Uterus (tissue), 4 donors: ENCODE data around the gene GPATCH8. TPM values are rescaled to one million over a fixed set of nuclear protein-coding genes. Genes with fewer than 3 reads are reported as not detected.
"Not testable (repeated sequence)": the region's sequence is repeated elsewhere in the genome, so short reads cannot be mapped to it uniquely, and the experiment has no call there.

ENCODE experiments used
- DNase-seq, 2 donors: peaks; one replicate each; pipeline ENCODE4 v3.0.0-alpha.2; 2019 to 2020
- H3K27ac ChIP-seq, 2 donors: fragments of 200-600 bp; sonication (generic); 1 replicate in 1 of 2; 2 replicates in 1 of 2; pipeline ENCODE4 v1.5.1; 2016 to 2018
- H3K27me3 ChIP-seq, 2 donors: fragments of 200-600 bp; sonication (generic); one replicate each; pipeline ENCODE4 v1.5.1; 2018 to 2019; ENCODE audit warnings: control low read depth in 1 of 2
- H3K36me3 ChIP-seq, 2 donors: fragments of 200-600 bp; sonication (generic); one replicate each; pipeline ENCODE4 v1.5.1; 2019; ENCODE audit warnings: control low read depth in 1 of 2
- H3K4me1 ChIP-seq, 2 donors: fragments of 200-600 bp; sonication (generic); one replicate each; pipeline ENCODE4 v1.5.1; 2018 to 2019; ENCODE audit warnings: control low read depth in 1 of 2
- H3K4me3 ChIP-seq, 2 donors: fragments of 200-600 bp; sonication (generic); 1 replicate in 1 of 2; 2 replicates in 1 of 2; pipeline ENCODE4 v1.5.1; 2018 to 2019; ENCODE audit warnings: mild to moderate bottlenecking in 1 of 2
- H3K9me3 ChIP-seq, 2 donors: fragments of 200-600 bp; sonication (generic); one replicate each; pipeline ENCODE4 v1.5.1; 2019; ENCODE audit warnings: control low read depth in 1 of 2
- POLR2A ChIP-seq, 2 donors: fragments of 450-650 bp; IDR thresholded peaks; one replicate each; pipeline ENCODE4 v1.6.1; 2016; ENCODE audit warnings: antibody characterized with exemption in 2 of 2, mild to moderate bottlenecking in 1 of 2, moderate library complexity in 1 of 2
- intact Hi-C: fragments of 100-400 bp; cut with DNase I; formaldehyde crosslinking; loops from one replicate; pipeline ENCODE4 v1.15.1; 2023; ENCODE audit warnings: low total_unique reads
- total RNA-seq, 4 donors: library from RNA; depleted of rRNA in 3 of 4; stranded (reverse); fragments of >200 nt in 3 of 4; gene quantifications; one replicate each; pipeline versions ENCODE4 v1.1.0 to v1.2.4, GENCODE V29; 2014 to 2023
- TF ChIP-seq, protein P1 (sequence below), 4 experiments: fragments of 200-600 bp in 2 of 4; fragments of 450-650 bp in 2 of 4; sonication (generic) in 2 of 4; IDR thresholded peaks; one replicate each; pipeline ENCODE4 v1.5.1; 2016 to 2019; ENCODE audit warnings: antibody characterized with exemption in 4 of 4, mild to moderate bottlenecking in 2 of 4, moderate library complexity in 1 of 4
- donor health status: DM: yes; HTN: yes; CAD: no.

GPATCH8 gene
- total RNA-seq, 4 donors from 2014 or later = 26.9 to 90.0 (median 77.8) TPM

DNA sequence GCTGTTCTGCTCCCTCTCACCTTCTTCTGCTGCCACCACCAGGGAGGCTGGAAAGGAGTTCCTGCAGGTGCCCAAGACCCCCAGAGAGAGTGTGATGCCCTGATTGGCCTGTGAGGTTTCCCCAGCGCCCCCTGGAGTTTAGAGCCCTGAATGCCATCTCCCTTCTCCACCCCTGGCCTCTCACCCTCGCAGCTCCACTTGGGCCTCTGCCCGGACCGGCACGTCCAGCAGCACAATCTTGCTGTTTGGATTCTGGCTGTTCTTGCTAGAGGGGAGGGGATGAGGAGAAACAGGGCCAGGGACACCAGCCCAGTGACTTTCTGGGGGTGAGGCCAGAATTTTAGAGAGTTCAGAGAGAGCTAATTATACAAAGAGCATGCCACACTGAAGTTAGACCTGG, 127.1 kb downstream of the GPATCH8 start:
- Histone ChIP-seq H3K27ac (no peak overlapping the region), H3K4me1 (no peaks in the 10 kb centered on the region), H3K9me3 (no peaks in the 10 kb centered on the region), H3K4me3 (no peak overlapping the region), H3K27me3 (no peaks in the 10 kb centered on the region), H3K36me3 (no peaks in the 10 kb centered on the region)
- TF ChIP-seq, protein P1, sequence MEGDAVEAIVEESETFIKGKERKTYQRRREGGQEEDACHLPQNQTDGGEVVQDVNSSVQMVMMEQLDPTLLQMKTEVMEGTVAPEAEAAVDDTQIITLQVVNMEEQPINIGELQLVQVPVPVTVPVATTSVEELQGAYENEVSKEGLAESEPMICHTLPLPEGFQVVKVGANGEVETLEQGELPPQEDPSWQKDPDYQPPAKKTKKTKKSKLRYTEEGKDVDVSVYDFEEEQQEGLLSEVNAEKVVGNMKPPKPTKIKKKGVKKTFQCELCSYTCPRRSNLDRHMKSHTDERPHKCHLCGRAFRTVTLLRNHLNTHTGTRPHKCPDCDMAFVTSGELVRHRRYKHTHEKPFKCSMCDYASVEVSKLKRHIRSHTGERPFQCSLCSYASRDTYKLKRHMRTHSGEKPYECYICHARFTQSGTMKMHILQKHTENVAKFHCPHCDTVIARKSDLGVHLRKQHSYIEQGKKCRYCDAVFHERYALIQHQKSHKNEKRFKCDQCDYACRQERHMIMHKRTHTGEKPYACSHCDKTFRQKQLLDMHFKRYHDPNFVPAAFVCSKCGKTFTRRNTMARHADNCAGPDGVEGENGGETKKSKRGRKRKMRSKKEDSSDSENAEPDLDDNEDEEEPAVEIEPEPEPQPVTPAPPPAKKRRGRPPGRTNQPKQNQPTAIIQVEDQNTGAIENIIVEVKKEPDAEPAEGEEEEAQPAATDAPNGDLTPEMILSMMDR (IDR thresholded peaks at IDR 0.05) = no peak
- no peak for TF ChIP-seq POLR2A (IDR thresholded peaks at IDR 0.05)
- DNase-seq = peak in 1 of 2 donors; percentile 22
- intact Hi-C loops = no loop called here

DNA sequence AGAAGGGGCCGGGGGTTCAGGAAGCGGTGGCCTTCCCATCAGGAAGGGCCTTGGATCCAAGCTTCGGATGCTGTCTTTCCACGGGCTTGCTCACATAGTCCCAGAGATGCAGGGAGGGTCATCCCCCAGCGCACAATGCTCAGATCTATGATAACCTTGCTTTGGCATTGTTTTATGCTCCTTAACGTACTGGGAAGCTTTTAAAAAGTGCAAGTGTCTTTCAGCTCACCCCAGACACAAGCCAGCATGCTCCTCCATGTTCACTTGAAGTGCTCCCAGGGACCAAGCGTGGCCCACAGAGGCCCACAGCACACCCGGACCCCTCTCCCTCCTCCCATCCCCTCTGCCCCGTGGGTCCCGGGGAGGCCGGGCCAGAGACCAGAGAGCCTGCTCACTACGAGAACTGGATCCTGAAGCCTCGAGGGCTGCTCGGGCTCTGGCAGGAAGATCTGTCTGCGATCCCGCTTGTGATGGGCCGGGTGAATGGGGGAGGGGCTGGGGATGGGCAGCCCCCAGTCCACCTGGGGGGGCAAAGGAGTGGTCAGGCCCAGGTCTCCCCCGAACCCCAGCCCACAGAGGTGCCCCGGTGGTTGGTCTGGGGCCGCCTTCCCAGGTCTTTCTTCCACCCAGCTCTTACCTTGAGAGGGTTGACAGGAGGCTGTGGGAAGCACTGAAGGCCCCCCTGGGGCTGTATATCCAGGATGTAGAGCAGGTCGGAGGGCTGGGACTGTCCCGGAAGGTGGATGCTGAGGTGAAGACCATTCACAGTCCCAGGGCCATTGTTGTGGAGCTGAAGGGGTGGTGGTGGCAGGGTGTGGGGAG, 127.8 kb downstream of the GPATCH8 start:
- intact Hi-C loops = no loop called here
- TF ChIP-seq, protein P1 (IDR thresholded peaks at IDR 0.05) = no peak
- no peak for TF ChIP-seq POLR2A (IDR thresholded peaks at IDR 0.05)
- H3K9me3 ChIP-seq = no peaks in the 10 kb centered on the region

DNA sequence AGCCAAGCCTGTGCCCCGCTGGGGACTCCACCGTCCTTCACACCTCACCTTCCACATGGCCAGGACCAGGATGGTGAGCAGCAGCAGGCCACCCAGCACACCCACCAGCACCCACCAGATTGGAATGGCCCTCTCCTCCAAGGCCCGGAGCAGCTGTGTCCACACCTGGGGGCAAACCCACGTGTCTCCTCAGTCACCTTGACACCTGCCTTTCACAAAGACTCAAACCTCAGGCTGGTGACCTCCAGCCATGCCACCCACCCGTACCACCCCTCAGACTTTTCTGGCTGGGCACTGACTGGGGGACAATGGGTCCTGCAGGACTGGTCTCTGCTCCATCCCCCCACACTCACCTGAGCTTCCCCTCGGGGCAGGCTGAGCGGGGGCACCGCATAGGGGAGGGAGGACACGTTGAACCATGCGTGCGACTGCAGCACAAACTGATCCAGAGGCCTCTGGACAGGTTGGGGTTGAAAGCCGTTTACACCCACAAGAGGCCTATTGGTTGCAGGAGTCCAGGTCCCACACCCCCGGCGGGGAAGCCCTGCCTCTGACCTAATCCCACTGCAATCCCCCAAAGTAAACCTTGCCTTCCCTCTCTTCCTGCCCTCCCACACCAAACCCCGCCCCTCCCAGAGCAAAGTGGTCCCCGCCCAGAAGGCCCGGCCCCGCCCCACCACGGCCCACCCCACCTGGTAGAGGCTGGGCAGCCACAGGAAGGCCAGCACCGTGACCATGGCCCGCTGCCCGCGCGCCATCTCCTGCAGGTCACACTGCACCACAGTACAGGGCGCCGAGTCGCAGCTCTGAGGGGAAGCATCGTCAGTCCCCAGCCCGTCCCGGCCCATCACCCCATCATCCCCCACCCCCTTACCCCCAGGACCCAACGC, 128.7 kb downstream of the GPATCH8 start:
- intact Hi-C loops = no loop called here
- Histone ChIP-seq H3K36me3 (no peaks in the 10 kb centered on the region), H3K4me3 (no peak overlapping the region), H3K27me3 (no peaks in the 10 kb centered on the region), H3K27ac (no peak overlapping the region), H3K4me1 (no peaks in the 10 kb centered on the region), H3K9me3 (no peaks in the 10 kb centered on the region)
- DNase-seq = no peak
- TF ChIP-seq, protein P1 (IDR thresholded peaks at IDR 0.05) = no peak
- no peak for TF ChIP-seq POLR2A (IDR thresholded peaks at IDR 0.05)

More for the DNA sequence above, 127.8 kb downstream of the GPATCH8 start:
- no peak overlapping the region for H3K4me3 ChIP-seq
- no peak for DNase-seq
- H3K27ac ChIP-seq = no peak overlapping the region
- no peaks in the 10 kb centered on the region for H3K4me1 ChIP-seq
- H3K27me3 ChIP-seq = no peaks in the 10 kb centered on the region
- H3K36me3 ChIP-seq = no peaks in the 10 kb centered on the region

DNA sequence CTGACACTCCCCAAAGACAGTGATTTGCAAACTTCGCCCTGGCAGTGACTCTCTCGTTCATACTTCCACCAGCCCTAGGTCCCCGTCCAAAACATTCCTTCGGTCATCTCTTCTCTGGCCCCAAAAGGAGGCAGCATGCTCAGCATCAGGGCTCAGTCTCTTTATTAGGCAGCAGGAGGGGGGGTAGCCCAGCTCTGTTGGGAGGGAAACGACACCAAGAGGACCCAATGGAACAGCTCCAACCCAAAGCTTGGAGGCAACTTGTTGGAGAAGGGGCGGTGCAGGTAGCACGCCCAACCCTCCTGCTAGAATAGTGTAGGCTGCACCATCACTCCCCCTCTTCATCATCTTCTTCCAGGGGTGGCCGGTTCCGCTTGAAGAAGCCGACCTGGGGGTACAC, 131.2 kb downstream of the GPATCH8 start:
- no peak for DNase-seq
- Histone ChIP-seq H3K27ac (no peak overlapping the region), H3K36me3 (no peaks in the 10 kb centered on the region), H3K9me3 (no peaks in the 10 kb centered on the region), H3K27me3 (no peaks in the 10 kb centered on the region), H3K4me1 (no peaks in the 10 kb centered on the region), H3K4me3 (no peak overlapping the region)
- intact Hi-C loops = no loop called here
- TF ChIP-seq, protein P1 (IDR thresholded peaks at IDR 0.05) = no peak

DNA sequence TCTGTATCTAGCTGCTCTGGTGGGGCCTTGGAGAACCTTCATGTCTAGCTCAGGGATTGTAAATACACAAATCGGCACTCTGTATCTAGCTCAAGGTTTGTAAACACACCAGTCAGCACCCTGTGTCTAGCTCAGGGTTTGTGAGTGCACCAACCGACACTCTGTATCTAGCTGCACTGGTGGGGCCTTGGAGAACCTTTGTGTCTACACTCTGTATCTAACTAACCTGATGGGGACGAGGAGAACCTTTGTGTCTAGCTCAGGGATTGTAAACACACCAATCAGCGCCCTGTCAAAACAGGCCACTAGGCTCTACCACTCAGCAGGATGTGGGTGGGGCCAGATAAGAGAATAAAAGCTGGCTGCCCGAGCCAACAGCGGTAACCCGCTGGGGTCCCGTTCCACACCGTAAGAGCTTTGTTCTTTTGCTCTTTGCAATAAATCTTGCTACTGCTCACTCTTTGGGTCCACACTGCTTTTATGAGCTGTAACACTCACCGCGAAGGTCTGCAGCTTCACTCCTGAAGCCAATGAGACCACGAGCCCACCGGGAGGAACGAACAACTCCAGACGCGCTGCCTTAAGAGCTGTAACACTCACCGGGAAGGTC, 133.7 kb downstream of the GPATCH8 start:
- H3K27me3 ChIP-seq, H3K36me3 ChIP-seq, DNase-seq, H3K4me1 ChIP-seq, H3K9me3 ChIP-seq, H3K4me3 ChIP-seq, intact Hi-C loops, H3K27ac ChIP-seq: not testable (repeated sequence)

DNA sequence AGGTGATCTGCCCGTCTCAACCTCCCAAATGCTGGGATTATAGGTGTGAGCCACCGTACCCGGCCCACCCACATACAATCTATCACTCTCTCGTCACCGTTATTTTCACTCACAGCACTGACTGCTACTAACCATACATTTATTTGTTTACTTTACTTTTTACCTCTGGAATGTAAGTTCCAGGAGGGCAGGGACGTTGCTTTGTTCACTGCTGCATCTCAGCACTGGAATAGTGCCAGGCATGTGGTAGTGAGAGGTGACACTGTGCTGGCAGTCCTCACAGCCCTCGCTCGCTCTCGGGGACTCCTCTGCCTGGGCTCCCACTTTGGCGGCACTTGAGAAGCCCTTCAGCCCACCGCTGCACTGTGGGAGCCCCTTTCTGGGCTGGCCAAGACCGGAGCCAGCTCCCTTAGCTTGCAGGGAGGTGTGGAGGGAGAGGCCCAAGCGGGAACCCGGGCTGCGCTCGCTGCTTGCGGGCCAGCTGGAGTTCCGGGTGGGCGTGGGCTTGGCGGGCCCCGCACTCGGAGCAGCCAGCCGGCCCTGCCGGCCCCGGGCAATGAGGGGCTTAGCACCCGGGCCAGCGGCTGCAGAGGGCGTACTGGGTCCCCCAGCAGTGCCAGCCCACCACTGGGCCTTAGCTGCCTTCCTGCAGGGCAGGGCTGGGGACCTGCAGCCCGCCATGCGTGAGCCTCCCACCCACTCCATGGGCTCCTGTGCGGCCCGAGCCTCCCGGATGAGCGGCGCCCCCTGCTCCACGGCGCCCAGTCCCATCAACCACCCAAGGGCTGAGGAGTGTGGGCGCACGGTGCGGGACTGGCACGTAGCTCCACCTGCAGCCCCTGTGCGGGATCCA, 134.6 kb downstream of the GPATCH8 start:
- H3K4me1 ChIP-seq, H3K27ac ChIP-seq, H3K36me3 ChIP-seq, DNase-seq, H3K9me3 ChIP-seq, intact Hi-C loops, H3K4me3 ChIP-seq, H3K27me3 ChIP-seq: not testable (repeated sequence)
